ENCODE data around the gene RABAC1. TPM values are rescaled to one million over a fixed set of nuclear protein-coding genes. Genes with fewer than 3 reads are reported as not detected.

RABAC1 gene
- total RNA-seq, 1 donor = 105 TPM

DNA sequence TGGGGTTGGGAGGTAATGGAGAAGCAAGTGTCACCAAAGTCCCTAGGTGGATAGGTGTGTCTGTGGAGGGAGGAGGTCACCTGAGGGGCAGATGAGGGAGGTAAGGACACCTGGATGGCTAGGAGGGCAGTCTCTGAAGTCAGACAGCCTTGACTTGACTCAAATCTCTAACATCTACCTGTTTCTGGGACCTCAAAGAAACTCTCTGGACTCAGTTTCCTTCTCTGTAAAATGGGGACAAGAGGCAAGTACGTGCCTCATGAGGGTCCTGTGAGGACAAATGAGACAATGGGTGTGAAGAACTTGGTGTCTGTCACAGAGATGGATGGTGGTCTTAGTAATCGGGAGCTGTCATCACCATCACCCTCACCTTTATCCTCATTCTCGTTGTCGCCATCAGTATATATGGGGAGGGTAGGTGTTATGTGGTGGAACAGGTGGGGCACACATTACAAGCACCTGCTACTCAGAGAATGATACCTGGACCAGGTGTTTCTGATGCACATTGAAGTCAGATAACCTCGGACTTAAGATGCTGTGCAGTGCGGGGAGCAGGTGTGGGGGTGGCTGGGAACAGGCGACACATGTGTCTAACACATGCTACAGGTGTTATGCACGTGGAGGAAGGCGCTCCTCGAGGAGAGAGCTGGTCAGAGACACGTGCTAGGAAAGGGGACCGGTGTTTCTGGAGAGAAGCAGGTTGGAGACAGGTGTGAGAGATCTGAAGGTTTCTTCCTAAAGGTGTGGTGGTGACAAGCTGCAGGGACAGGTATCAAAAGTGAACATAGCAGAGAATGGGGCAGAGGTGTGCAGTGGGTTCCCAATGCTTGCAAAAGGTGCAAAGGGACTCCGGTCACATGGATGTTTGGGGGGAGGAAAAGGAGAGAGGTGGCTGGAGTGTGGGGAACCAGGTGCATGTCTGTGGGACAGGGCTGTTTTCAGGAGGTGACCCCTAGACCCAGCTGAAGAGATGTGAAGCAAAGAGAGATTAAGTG lies 34.7 kb downstream of the RABAC1 start:
- TF ChIP-seq, protein P1, sequence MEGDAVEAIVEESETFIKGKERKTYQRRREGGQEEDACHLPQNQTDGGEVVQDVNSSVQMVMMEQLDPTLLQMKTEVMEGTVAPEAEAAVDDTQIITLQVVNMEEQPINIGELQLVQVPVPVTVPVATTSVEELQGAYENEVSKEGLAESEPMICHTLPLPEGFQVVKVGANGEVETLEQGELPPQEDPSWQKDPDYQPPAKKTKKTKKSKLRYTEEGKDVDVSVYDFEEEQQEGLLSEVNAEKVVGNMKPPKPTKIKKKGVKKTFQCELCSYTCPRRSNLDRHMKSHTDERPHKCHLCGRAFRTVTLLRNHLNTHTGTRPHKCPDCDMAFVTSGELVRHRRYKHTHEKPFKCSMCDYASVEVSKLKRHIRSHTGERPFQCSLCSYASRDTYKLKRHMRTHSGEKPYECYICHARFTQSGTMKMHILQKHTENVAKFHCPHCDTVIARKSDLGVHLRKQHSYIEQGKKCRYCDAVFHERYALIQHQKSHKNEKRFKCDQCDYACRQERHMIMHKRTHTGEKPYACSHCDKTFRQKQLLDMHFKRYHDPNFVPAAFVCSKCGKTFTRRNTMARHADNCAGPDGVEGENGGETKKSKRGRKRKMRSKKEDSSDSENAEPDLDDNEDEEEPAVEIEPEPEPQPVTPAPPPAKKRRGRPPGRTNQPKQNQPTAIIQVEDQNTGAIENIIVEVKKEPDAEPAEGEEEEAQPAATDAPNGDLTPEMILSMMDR (IDR thresholded peaks at IDR 0.05; ENCODE audit: insufficient read depth, low read depth, low read length) = no peak
- no peak for DNase-seq (ENCODE audit: low read depth)
- H3K4me3 ChIP-seq (ENCODE audit: low read depth, low read length) = no peak overlapping the region

DNA sequence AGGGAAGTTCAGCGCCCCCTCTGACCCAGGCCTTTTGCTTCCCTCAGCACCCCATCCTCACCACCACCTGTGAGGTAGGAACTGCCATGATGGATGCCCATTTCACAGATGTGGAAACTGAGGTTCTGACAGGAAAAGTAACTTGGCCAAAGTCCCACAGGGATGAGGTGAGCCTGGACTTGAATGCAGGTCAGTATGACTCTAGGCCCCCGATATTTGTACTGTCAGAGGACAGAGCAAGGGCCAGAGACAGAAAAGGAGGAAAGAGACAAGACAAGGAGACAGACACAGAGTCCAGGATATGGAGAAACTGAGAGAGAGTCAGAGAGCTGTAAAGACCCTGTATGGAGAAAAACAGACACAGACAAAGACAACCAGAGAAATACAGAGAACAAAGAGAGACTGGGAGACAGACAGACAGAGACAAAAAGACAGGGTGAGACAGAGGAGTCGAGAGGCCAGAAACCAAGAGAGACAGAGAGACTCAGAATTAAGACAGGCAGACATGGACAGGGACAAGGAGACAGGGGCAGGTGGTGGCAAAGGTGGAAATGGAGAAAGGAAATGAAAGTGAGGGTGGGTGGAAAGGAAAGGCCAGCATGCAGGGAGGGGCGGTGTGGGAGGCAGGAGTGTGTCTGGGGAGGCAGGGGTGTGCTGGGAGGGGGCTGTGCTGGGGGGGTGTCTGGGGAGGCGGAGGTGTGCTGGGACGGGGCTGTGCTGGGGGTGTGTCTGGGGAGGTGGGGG lies 35.9 kb downstream of the RABAC1 start:
- TF ChIP-seq, protein P1 (IDR thresholded peaks at IDR 0.05; ENCODE audit: insufficient read depth, low read depth, low read length) = no peak
- DNase-seq (ENCODE audit: low read depth) = no peak
- H3K4me3 ChIP-seq (ENCODE audit: low read depth, low read length) = no peak overlapping the region

DNA sequence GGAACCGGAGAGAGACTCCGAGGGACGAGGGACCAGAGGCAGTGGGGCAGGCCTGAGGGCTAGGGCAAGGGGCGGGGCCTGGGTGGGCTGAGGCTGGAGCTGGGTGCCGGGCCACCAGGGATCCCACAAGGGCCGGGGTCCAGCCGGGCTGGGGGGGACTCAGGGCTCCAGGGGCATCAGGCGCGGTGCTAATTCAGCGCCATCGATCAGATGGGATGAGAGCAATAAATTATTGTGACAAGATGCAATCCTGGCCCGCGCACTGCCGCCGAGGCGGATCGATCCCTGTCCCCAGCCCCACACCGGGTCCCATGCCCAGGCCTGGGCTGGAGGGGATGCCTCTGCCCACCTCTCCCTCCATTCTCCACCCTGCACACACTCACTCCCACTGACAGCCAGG lies 36.5 kb downstream of the RABAC1 start:
- DNase-seq (ENCODE audit: low read depth) = no peak
- no peak overlapping the region for H3K4me3 ChIP-seq (ENCODE audit: low read depth, low read length)
- TF ChIP-seq, protein P1 (IDR thresholded peaks at IDR 0.05; ENCODE audit: insufficient read depth, low read depth, low read length) = no peak

DNA sequence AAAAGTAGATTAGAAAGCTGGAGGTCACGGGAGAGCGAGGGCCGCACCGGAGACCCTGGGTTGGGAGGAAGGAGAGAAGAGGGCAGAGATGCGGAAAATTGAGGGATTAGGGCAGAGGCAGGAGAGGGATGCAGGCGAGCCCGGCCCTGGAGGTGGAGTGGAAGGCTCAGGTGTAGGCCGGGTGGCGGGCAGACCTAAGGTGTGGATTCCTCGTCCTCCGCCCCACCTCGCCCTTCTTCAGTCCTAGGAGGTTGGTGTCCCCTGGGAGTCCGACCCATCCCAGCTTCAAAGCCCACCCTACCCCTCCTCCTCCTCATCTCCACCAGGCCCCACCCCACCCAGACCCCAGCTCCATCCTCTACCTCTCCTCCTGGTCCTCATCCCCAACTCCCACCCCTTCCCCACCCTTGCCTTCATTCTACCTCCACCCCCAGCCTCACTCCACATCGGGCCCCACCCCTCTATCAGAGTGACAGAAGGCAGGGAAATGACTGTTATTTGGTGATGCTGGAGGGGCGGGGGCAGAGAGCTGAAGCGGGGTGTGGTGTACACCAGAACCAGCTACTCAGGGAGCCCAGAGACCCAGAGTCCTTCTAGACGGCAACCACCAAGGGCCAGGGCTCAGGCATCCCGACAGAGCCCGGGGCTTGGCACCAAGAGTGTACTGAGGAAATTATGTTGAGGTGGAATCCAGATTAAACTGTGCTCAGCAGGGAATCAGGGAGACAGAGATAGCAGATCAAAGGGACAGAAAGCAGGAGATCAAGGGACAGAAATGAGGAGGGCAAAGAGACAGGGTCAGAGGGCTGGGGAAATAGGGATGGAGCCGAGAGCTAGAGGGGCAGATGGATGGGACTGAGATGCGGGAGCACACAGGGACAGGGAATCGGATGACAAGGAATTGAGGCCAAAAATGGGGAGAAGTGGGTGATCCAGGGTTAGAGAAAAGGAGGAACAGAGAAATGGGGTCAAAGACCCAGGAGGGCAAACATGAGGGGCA lies 37.2 kb downstream of the RABAC1 start:
- TF ChIP-seq, protein P1 (IDR thresholded peaks at IDR 0.05; ENCODE audit: insufficient read depth, low read depth, low read length) = no peak
- no peak for DNase-seq (ENCODE audit: low read depth)
- no peak overlapping the region for H3K4me3 ChIP-seq (ENCODE audit: low read depth, low read length)

DNA sequence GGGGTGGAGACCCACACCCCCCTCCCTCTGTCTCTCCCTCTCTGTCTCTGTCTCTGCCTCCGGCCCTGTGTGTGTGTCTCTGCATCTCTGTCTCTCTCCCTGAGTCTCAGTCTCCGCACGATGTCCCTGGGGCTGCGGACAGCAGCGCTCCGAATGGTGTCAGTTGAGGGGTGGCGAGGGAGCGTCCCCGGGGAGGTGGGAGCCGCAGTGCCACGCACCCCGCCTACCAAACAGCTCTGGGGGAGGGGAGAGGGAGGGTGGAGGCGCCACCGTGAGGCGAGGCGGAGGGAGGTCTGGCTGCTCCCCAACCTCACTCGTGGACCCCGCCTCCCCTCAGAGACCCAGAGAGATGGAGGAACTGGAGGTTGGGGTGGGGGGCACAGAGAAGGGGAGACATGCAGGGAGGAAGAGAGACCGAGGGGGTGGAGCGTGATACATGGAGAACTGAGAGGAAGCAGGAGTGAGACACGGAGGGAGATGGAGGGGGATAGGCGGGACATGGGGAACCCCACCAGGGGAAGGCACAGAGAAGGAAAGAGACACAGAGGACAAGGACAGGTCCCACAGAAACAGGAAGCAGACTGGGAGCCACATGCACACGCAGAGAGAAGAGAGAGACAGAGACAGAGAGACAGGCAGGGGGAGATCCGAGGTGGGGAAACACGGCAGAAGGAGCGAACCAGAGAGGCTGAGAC lies 38.1 kb downstream of the RABAC1 start:
- no peak for DNase-seq (ENCODE audit: low read depth)
- TF ChIP-seq, protein P1 (IDR thresholded peaks at IDR 0.05; ENCODE audit: insufficient read depth, low read depth, low read length) = no peak

More for the DNA sequence above, 38.1 kb downstream of the RABAC1 start:
- no peak overlapping the region for H3K4me3 ChIP-seq (ENCODE audit: low read depth, low read length)
